GM12891 (cell line): Measurements from ENCODE around the gene PPP2CA.
"Not testable (repeated sequence)": the region's sequence is repeated elsewhere in the genome, so short reads cannot be mapped to it uniquely, and the experiment has no call there.

Source experiments
- DNase-seq: peaks from one replicate; pipeline ENCODE4 v3.0.0; 2011; ENCODE audit warnings: low spot score; ENCODE audit not compliant: insufficient read length
- FAIRE-seq: peaks from 2 replicates; lab custom pipeline; 2011; peaks lifted over from hg19 to GRCh38; lab: Jason Lieb, UNC
- PAX5 ChIP-seq: IDR thresholded peaks from 2 replicates; pipeline ENCODE4 v1.6.1; 2011; ENCODE audit warnings: low read length, moderate library complexity, mild to moderate bottlenecking; ENCODE audit not compliant: insufficient read depth, severe bottlenecking
- POLR2A ChIP-seq: IDR thresholded peaks from 2 replicates; pipeline ENCODE4 v1.6.1; 2011; ENCODE audit warnings: low read depth, low read length, control low read depth
- POLR2AphosphoS5 ChIP-seq: IDR thresholded peaks from 2 replicates; pipeline ENCODE4 v1.6.1; 2011; ENCODE audit warnings: low read depth, low read length, control low read depth
- POU2F2 ChIP-seq: IDR thresholded peaks from 2 replicates; pipeline ENCODE4 v1.6.1; 2011; ENCODE audit warnings: low read depth, mild to moderate bottlenecking, control low read depth, low read length, moderate library complexity
- SPI1 ChIP-seq: IDR thresholded peaks from 2 replicates; pipeline ENCODE4 v1.6.1; 2011; ENCODE audit warnings: low read depth, low read length, control low read depth
- TAF1 ChIP-seq: IDR thresholded peaks from 2 replicates; pipeline ENCODE4 v1.6.1; 2011; ENCODE audit warnings: low read depth, low read length, control low read depth

The PPP2CA gene

DNA sequence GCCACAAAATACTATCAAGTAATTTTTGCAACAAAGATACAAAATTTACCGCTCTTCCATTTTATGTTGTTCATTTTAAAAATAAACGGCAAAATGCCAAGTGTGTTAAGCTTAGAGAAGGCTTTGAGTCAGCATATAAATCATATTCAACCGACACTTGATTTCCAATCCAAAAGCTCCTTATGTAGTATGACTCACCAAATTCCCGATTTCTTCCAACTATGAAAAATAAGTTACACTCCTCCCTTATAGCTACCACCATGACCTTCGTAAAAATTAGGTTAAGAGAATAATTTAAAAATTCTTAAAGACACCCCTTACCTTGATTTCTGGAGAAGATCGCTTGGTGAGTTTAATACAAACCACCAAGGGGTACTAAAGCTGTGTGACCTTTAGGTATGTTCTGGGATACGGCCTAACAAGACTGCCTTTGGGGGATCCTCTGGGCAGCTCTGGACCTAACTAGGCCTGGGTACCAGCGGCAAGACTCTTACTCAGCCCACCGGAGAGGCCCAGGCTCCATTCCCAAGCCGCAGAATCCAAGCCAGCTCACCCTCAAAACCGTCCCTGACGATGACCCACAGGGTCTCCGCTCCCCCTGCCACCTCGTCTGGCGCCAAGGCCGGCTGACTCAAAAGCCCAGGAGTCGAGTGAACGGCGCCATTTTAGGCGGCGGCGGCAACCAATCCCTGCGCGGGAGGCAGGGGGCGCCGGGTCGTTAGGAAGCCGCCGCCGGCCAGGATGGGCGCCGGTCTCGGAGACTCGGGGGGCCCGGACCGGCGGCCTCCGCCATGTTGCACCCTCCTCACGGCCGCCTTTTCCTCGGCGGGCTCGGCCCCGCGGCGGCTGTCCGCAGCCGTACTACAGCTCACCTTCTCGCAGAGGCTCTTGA is 739 bp downstream of the PPP2CA start:
- no peak for TF ChIP-seq POU2F2
- TF ChIP-seq POLR2A = peak; percentile 75; the same call in 1 of the 2 replicates
- TF ChIP-seq TAF1 = peak; percentile 73
- peak; percentile 45 for FAIRE-seq
- DNase-seq = peak; percentile 32

DNA sequence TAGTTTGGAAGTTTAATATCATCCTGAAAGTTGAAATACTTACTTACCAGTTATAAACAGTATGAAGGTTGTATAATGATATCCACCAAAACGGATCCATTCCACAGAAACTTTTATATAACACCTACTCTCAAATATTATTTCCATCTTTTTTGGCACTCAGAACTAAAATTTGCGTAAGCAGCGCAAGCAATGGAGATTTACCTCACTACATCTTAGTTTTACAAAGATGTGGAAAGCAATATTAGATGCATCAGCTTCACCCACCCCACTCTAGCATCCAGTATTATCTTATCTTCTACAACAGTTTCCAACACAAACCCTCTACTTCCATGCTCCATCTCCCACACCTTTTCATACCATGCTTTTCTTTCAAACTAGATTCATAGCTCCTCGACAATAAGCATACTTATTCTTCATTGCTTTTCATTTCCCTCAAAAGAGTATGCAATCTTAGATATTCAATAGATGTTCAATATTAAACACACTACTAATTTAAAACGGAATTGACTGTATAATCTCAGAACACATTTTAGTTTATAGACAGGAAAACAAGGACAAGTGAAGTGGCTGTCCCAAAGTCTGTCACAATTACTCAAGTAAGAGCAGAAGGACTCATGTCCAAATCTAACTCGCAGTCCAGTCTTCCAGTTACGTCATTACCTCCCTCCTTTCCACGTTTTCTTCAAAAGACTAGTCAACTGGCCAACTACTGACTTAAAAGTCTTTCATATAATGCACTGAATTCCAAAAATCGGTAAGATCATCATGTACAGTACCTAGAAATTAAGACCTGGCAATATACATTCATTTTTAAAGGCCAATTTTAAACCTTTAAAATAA is 2.2 kb downstream of the PPP2CA start:
- DNase-seq = no peak
- no peak for FAIRE-seq
- TF ChIP-seq POLR2AphosphoS5 (no peak), SPI1 (no peak), POLR2A (no peak), PAX5 (no peak), TAF1 (no peak), POU2F2 (no peak)

DNA sequence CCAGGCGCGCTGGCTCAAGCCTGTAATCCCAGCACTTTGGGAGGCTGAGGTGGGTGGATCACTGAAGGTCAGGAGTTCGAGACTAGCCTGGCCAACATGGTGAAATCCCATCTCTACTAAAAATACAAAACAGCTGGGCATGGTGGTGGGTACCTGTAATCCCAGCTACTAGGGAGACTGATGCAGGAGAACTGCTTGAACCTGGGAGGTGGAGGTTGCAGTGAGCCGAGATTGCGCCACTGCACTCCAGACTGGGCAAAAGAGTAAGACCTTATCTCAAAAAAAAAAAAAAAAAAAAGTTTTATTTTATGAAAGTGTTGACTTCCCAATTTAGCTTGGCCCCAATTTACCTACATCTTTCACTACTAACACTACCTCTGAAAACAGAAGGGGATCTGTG is 4.2 kb downstream of the PPP2CA start:
- FAIRE-seq, DNase-seq: not testable (repeated sequence)

DNA sequence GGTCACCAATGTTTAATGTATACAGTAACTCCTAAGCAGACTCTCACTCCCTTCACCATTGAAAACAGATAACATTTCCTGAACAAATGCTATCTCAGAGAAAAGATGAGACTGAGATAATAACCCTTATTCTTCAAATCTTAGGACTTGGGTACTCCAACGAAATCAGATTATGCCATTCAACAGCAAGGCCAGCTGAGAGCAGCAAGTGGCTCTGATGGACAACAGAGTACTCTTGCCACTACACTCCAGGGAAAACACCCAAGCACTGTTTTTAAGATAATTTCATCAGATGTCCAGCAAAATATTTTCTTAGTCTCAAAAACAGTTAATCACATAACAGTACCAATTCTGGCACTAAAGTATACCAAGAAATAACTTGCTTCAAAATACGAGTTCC is 10.1 kb downstream of the PPP2CA start:
- DNase-seq = no peak
- FAIRE-seq = no peak
- no peak for TF ChIP-seq SPI1
- TF ChIP-seq TAF1 = no peak
- no peak for TF ChIP-seq POU2F2

DNA sequence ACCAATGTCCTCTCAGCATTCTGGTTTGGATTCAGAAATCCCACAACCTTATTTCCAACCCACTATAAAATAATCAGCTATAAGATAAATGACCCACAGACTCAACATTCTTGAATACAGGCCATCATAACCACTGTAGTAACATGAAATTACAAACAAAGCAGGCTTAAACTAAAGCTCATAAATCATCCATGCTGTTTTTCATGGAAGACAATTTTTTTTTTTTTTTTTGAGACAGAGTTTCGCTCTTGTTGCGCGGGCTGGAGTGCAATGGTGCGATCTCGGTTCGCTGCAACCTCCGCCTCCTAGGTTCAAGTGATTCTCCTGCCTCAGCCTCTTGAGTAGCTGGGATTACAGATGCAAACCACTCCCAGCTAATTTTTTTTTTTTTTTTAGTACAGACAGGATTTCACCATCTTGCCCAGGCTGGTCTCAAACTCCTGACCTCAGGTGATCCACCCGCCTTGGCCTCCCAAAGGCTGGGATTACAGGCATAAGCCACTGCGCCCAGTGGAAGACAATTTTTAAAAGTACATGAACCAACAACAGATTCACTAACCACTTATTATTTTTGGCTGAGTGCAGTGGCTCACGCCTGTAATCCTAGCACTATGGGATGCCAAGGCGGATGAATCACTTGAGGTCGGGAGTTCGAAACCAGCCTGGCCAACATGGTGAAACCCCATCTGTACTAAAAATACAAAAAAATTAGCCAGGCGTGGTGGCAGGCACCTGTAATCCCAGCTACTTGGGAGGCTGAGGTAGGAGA is 14.4 kb downstream of the PPP2CA start:
- not testable (repeated sequence) for FAIRE-seq

DNA sequence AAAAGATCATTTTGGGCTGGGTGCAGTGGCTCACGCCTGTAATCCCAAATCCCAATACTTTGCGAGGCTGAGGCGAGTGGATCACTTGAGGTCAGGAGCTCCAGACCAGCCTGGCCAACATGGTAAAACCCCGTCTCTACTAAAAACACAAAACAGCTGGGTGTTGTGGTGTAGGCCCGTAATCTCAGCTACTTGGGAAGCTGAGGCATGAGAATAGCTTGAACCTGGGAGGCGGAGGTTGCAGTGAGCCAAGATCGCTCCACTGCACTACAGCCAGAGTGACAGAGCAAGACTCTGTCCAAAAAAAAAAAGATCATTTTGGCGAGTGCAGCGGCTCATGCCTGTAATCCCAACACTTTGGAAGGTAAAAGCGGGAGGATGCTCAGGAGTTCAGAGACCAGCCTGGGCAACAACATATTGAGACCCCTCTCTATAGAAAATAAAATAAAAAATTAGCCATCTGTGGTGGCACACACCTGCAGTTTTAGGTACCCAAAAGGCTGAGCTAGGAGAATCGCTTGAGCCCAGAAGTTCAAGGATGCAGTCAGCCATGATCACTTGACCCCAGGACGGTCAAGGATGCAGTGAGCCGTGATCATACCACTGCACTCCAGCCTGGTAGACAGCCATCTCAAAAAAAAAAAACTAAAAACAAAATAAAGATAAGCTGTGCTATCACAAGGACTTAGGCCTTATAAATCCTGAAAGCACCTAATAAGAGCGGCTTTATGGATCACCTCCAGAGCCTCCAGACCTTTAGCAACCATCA is 16.2 kb downstream of the PPP2CA start:
- no peak for FAIRE-seq
- no peak for DNase-seq
- TF ChIP-seq POLR2AphosphoS5 = no peak
- TF ChIP-seq PAX5 = no peak
- TF ChIP-seq POU2F2 = no peak
- no peak for TF ChIP-seq TAF1
- no peak for TF ChIP-seq POLR2A
- TF ChIP-seq SPI1 = no peak

More for the DNA sequence above, 14.4 kb downstream of the PPP2CA start:
- DNase-seq = not testable (repeated sequence)

DNA sequence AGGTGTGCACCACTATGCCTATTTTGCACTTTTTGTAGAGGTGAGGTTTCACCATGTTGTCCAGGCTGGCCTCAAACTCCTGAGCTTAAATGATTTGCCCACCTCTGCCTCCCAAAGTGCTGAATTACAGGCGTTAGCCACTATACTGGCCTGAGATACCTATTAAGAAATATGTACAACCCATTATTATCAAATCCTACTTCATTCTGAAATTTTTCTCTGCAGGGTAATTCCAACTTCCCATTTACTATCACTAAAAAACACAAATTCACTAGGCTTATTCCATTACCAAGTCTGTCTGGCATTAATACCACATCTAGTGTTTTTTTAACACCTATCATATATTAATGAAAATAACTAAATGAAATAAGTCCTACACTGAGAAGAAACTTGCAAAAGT is 18.2 kb downstream of the PPP2CA start:
- TF ChIP-seq POLR2A = no peak
- TF ChIP-seq POU2F2 = no peak

DNA sequence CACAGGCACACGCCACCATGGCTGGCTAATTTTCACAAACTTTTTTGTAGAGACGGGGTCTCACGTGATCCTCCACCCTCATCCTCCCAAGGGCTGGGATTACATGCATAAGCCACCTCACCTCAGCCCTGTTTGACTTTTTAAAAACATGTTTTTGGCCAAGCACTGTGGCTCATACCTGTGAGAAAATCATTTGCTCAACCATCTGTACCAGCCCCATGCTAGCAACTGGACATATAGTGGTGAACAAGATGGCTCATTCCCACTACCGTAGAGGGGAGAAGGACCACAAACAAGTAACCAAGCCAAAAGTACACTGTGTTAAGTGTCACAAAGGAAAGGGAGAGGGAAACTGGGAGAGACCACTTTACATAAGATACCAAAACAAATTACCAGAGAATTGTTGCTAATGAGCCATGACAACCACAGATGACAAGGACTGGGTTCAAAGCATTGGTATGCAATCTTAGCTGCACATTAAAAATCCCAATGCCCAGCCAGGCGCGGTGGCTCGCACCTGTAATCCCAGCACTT is 19.2 kb downstream of the PPP2CA start:
- no peak for TF ChIP-seq POU2F2
- TF ChIP-seq PAX5 = no peak
- no peak for TF ChIP-seq SPI1
- no peak for FAIRE-seq
- no peak for DNase-seq

More for the DNA sequence above, 18.2 kb downstream of the PPP2CA start:
- FAIRE-seq = peak; percentile 5
- DNase-seq = no peak

DNA sequence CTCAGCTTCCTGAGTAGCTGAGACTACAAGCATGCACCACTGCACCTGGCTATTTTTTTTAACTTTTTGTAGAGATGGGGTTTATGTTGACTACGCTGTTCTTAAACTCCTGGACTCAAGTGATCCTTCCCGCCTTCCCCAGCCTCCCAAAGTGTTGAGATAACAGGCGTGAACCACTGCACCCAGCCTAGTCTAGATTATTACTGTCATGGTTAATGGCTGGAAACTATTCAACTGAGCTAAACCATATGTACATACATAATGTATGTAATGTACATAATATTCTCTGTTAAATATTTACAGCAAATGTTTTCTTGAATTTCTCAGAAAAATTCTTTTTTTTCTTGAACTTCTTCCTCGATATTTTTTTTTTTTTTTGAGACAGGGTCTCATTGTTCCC is 21.3 kb downstream of the PPP2CA start:
- FAIRE-seq = no peak
- TF ChIP-seq POLR2A (no peak), POU2F2 (no peak), PAX5 (no peak), TAF1 (no peak), POLR2AphosphoS5 (no peak), SPI1 (no peak)
- no peak for DNase-seq
